Smooth muscle cell (in vitro differentiated cells): Measurements from ENCODE around the gene AMOTL2. TPM values are rescaled to one million over a fixed set of nuclear protein-coding genes. Genes with fewer than 3 reads are reported as not detected.

Source experiments
- DNase-seq: peaks from one replicate; lab custom pipeline; 2025; ENCODE audit not compliant: unreplicated experiment; lab: John Stamatoyannopoulos, UW
- H2AFZ ChIP-seq: fragments of 200-600 bp; sonication (generic); 2 replicates; pipeline ENCODE4 v1.6.0; 2016; ENCODE audit warnings: antibody characterized with exemption, low read depth, mild to moderate bottlenecking
- H3F3A ChIP-seq: fragments of 200-600 bp; sonication (generic); 2 replicates; pipeline ENCODE4 v1.6.0; 2017; ENCODE audit warnings: antibody characterized with exemption, low read depth
- H3K27ac ChIP-seq: fragments of 200-600 bp; sonication (generic); 2 replicates; pipeline ENCODE4 v1.5.1; 2016; ENCODE audit warnings: low read depth, mild to moderate bottlenecking
- H3K27me3 ChIP-seq: fragments of 200-600 bp; sonication (generic); 2 replicates; pipeline ENCODE4 v1.6.1; 2016; ENCODE audit warnings: low read depth, mild to moderate bottlenecking
- H3K36me3 ChIP-seq: fragments of 200-600 bp; sonication (generic); 2 replicates; pipeline ENCODE4 v1.5.1; 2016; ENCODE audit warnings: low read depth
- H3K4me1 ChIP-seq: fragments of 200-600 bp; sonication (generic); 2 replicates; pipeline ENCODE4 v1.5.1; 2016; ENCODE audit warnings: low read depth
- H3K4me2 ChIP-seq: fragments of 200-600 bp; sonication (generic); 2 replicates; pipeline ENCODE4 v1.6.0; 2016; ENCODE audit warnings: mild to moderate bottlenecking
- H3K4me3 ChIP-seq: fragments of 200-600 bp; sonication (generic); 2 replicates; pipeline ENCODE4 v1.5.1; 2016; ENCODE audit warnings: mild to moderate bottlenecking
- H3K79me2 ChIP-seq: fragments of 200-600 bp; sonication (generic); 2 replicates; pipeline ENCODE4 v1.6.0; 2016; ENCODE audit warnings: low read depth, mild to moderate bottlenecking
- H3K9ac ChIP-seq: fragments of 200-600 bp; sonication (generic); 2 replicates; pipeline ENCODE4 v1.6.0; 2016; ENCODE audit warnings: low read depth
- H3K9me3 ChIP-seq: fragments of 200-600 bp; sonication (generic); replicated peaks from 2 replicates; pipeline ENCODE4 v1.5.1; 2016; ENCODE audit warnings: low read depth
- H4K20me1 ChIP-seq: fragments of 200-600 bp; sonication (generic); 2 replicates; pipeline ENCODE4 v1.6.0; 2016; ENCODE audit warnings: low read depth
- WGBS: methylation state at CpG from one replicate; pipeline ENCODE4 v1.1.7; 2016; ENCODE audit warnings: low lambda C conversion rate; 5-methylcytosine and 5-hydroxymethylcytosine counted together
- polyA plus RNA-seq: library from polyadenylated mRNA; unstranded; fragments of >200 nt; fragmentation: Nextera tagmentation; extraction: Ambion mirVana; gene quantifications from 2 replicates; pipeline ENCODE4 v1.2.1, GENCODE V29; 2016
- total RNA-seq: library from RNA; depleted of rRNA; stranded (reverse); fragments of >200 nt; gene quantifications from 2 replicates; pipeline ENCODE4 v1.2.3, GENCODE V29; 2014
- TF ChIP-seq, protein P1 (sequence below): fragments of 200-600 bp; sonication (generic); IDR thresholded peaks from 2 replicates; pipeline ENCODE4 v1.5.1; 2017; ENCODE audit warnings: borderline replicate concordance, mild to moderate bottlenecking, antibody characterized with exemption; ENCODE audit not compliant: insufficient read depth, poor library complexity, severe bottlenecking

The AMOTL2 gene
- total and polyA plus RNA-seq, 2 experiments from 2014 or later: 109 to 114 TPM

GRCh38 chr3:134375582-134376384 lies 1.5 kb upstream of the AMOTL2 start:
- H3K4me1 ChIP-seq: peaks cover 21% of the 10 kb centered on the region
- no peak overlapping the region for H3K9ac ChIP-seq
- TF ChIP-seq, protein P1, sequence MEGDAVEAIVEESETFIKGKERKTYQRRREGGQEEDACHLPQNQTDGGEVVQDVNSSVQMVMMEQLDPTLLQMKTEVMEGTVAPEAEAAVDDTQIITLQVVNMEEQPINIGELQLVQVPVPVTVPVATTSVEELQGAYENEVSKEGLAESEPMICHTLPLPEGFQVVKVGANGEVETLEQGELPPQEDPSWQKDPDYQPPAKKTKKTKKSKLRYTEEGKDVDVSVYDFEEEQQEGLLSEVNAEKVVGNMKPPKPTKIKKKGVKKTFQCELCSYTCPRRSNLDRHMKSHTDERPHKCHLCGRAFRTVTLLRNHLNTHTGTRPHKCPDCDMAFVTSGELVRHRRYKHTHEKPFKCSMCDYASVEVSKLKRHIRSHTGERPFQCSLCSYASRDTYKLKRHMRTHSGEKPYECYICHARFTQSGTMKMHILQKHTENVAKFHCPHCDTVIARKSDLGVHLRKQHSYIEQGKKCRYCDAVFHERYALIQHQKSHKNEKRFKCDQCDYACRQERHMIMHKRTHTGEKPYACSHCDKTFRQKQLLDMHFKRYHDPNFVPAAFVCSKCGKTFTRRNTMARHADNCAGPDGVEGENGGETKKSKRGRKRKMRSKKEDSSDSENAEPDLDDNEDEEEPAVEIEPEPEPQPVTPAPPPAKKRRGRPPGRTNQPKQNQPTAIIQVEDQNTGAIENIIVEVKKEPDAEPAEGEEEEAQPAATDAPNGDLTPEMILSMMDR: no peak
- H3K4me2 ChIP-seq: peak overlapping the region; percentile 79
- no peak for DNase-seq
- H3K4me3 ChIP-seq: peak overlapping the region; percentile 72
- H4K20me1 ChIP-seq: peaks cover 28% of the 10 kb centered on the region
- H3K36me3 ChIP-seq: no peaks in the 10 kb centered on the region
- H3K9me3 ChIP-seq: no peaks in the 10 kb centered on the region
- no peak overlapping the region for H2AFZ ChIP-seq
- no peaks in the 10 kb centered on the region for H3K27me3 ChIP-seq
- peaks cover 24% of the 10 kb centered on the region for H3K79me2 ChIP-seq
- H3K27ac ChIP-seq: no peak overlapping the region
- H3F3A ChIP-seq: peaks cover 5% of the 10 kb centered on the region
- 66% methylated on average over 8 of the region's 8 CpGs for WGBS

DNA sequence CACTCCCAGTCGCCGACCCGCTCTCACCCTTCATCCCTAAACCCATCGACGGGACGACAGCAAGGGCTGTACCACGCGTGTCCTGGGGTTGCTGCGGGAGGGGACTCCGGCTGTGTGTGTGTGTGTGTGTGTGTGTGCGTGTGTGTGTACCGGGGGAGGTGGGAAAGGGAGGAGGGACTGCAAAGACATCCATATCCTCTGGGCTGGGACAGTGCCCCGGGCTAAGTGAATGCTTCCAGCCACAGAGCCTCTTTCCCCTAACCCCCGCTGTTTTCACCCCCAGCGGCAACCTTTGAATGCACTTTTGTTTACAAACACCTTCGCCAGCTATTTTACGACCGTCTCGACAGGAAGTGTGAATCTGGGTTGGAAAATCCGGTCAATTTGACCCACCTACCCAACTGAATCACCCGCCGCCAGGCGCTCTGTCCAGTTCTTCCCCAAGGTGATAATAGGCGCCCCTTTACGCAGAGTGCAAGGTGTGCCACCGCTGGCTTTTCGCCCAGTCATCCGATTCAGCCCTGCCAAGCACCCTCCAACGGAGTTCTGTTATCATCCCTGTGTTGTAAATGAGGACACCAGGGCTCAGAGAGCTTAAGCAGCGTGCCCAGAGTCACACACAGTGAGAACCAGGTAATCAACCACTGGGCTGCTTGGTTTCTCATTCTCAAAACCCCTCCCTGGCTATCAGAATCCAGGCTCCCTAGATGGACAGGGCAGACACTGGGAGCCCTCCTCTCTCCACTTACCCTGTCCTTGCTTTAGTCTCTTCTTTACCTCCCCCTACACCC lies 739 bp upstream of the AMOTL2 start:
- TF ChIP-seq, protein P1: no peak
- H3K79me2 ChIP-seq: peaks cover 32% of the 10 kb centered on the region
- peak; percentile 61 for DNase-seq
- peak overlapping the region; percentile 99 for H3K27ac ChIP-seq
- WGBS: 6% methylated on average over 29 of the region's 30 CpGs
- peak overlapping the region; percentile 79 for H3K4me2 ChIP-seq
- no peaks in the 10 kb centered on the region for H3K36me3 ChIP-seq
- H3K9ac ChIP-seq: peak overlapping the region; percentile 99
- no peaks in the 10 kb centered on the region for H3K9me3 ChIP-seq
- no peaks in the 10 kb centered on the region for H3K27me3 ChIP-seq
- peaks cover 36% of the 10 kb centered on the region for H4K20me1 ChIP-seq
- H2AFZ ChIP-seq: peak overlapping the region; percentile 89
- peaks cover 28% of the 10 kb centered on the region for H3K4me1 ChIP-seq
- peak overlapping the region; percentile 72 for H3K4me3 ChIP-seq
- peaks cover 8% of the 10 kb centered on the region for H3F3A ChIP-seq

DNA sequence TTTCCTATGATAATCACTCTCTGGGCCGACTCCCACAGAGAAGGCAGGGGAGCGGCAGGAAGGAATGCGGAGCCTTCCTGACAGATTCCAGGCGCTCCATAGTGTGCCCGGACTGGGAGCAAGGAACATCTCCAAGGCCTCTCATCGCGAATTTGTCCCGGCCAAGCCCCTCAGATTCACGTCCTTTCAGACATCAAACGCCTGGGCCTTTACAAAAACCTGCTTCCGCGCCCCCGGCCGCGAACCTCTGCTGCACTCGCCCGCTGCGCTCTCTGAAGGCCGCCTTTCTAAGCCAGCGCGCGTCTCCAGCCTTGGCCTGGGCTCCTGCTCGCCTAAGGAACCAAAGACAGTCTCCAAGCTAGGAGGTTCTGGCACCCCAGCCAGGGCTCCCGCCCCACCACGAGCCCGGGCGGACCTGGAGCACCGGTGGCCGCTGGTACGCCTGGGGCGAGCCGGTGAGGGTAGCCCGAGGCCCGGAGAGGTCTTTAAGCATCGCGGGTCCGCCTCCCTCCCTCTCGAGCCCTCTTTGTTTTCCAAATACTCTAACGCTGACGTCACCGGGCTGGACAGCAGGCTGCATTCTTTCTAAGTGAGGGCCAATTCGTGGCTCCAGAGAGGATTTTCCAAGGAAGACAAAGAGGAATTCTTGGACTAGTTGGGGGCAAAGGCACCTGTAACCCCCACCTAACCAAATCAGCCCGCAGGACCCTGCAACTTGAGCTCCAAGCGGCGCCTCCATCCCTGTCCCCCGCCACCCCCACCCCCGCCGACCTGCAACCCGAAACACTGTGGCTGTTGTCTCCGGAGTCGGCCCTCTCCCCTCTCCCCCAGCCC lies 759 bp downstream of the AMOTL2 start:
- Histone ChIP-seq H2AFZ (no peak overlapping the region), H3K4me1 (peaks cover 36% of the 10 kb centered on the region)

More for the DNA sequence above, 759 bp downstream of the AMOTL2 start:
- Histone ChIP-seq H4K20me1 (peaks cover 51% of the 10 kb centered on the region), H3K27ac (peak overlapping the region; percentile 99), H3K79me2 (peaks cover 44% of the 10 kb centered on the region), H3F3A (peaks cover 8% of the 10 kb centered on the region), H3K4me2 (peak overlapping the region; percentile 79), H3K36me3 (no peaks in the 10 kb centered on the region), H3K9ac (peak overlapping the region; percentile 99), H3K9me3 (no peaks in the 10 kb centered on the region), H3K4me3 (peak overlapping the region; percentile 72), H3K27me3 (no peaks in the 10 kb centered on the region)
- WGBS: under 1% methylated on average over 51 of the region's 51 CpGs
- DNase-seq: peak; percentile 35
- TF ChIP-seq, protein P1: no peak
